ENCODE results near the gene IL36B.

DNA sequence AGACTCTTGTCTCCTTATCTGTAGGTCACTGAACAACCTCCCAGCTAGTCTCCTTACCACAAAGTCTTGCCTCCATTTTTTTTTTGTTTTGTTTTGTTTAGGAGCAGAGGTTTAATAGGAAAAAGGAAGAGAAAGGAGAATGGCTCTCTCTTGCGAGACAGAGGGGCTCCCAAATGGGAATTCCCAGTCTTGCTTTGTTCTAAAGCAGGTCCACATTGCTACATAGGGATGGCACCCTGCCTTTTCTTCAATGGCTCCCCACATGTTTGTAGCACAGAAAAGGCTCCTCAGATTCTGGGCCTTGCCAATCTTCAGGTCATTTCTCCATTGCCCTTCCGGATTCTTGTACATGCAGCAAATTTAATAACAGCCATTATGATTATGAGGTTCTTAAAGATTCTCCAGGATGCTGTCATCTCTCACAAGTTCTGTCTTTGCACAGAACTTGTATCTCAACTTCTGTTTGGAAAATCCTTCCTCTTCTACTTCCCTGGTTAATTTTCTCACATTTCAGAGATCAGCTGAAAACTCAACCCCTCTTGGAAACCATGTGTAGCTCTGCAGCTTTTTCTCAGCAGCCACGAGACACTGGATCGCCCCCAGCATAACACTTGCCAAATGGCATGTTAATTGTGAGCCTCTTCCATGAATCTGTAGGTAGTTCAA is 38.7 kb upstream of the IL36B start:
- TF ChIP-seq, protein P1, sequence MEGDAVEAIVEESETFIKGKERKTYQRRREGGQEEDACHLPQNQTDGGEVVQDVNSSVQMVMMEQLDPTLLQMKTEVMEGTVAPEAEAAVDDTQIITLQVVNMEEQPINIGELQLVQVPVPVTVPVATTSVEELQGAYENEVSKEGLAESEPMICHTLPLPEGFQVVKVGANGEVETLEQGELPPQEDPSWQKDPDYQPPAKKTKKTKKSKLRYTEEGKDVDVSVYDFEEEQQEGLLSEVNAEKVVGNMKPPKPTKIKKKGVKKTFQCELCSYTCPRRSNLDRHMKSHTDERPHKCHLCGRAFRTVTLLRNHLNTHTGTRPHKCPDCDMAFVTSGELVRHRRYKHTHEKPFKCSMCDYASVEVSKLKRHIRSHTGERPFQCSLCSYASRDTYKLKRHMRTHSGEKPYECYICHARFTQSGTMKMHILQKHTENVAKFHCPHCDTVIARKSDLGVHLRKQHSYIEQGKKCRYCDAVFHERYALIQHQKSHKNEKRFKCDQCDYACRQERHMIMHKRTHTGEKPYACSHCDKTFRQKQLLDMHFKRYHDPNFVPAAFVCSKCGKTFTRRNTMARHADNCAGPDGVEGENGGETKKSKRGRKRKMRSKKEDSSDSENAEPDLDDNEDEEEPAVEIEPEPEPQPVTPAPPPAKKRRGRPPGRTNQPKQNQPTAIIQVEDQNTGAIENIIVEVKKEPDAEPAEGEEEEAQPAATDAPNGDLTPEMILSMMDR (IDR thresholded peaks at IDR 0.05): no peak
- TF ChIP-seq POLR2A (IDR thresholded peaks at IDR 0.05): no peak
